Measurements from ENCODE around the gene GPSM1. TPM values are rescaled to one million over a fixed set of nuclear protein-coding genes. Genes with fewer than 3 reads are reported as not detected.

GPSM1 gene
- total RNA-seq, 1 experiment from 2014 or later, result 26.4 TPM

DNA sequence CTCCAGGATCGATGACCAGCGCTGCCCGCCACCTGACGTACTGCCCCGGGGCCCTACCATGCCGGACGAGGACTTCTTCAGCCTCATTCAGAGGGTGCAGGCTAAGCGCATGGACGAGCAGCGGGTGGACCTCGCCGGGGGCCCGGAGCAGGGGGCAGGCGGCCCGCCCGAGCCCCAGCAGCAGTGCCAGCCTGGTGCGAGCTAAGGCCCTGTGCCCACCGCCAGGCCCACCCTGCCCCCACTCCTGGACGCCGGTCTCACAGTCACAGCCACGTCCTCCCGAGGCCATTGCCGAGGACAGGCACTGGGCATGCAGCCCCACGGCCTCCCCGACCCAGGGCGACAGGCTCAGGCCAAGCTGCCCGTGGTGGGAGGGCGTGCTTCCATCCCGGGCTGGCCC is 30.7 kb downstream of the GPSM1 start:
- intact Hi-C loops (cut with micrococcal nuclease), result no loop called here
- Histone ChIP-seq H3K4me2 (ENCODE audit: low read length) (no peak overlapping the region), H3K9me3 (ENCODE audit: control insufficient read depth in 1 of 2, insufficient read depth in 1 of 2, low read depth in 1 of 2, low read length in 2 of 2) (no peaks in the 10 kb centered on the region), H3K9ac (ENCODE audit: low read length) (no peak overlapping the region), H3K79me2 (ENCODE audit: insufficient read depth, low read length) (no peaks in the 10 kb centered on the region), H3K4me1 (ENCODE audit: control insufficient read depth in 1 of 2, insufficient read depth in 2 of 2, low read length in 2 of 2) (peaks cover 14 to 31% of the 10 kb centered on the region in 2 experiments), H2AFZ (ENCODE audit: low read depth, low read length, poor library complexity, severe bottlenecking) (no peak overlapping the region), H3K27me3 (ENCODE audit: insufficient read depth, low read length) (no peaks in the 10 kb centered on the region), H3K9me2 (ENCODE audit: insufficient read depth) (no peaks in the 10 kb centered on the region), H3K4me3 (replicated peaks in 1 of 2; ENCODE audit: low read depth in 1 of 2, low read length in 2 of 2) (no peak overlapping the region), H4K20me1 (ENCODE audit: insufficient read depth) (no peaks in the 10 kb centered on the region), H3K36me3 (ENCODE audit: control insufficient read depth in 1 of 2, insufficient read depth in 2 of 2, low read length in 2 of 2) (no peaks in the 10 kb centered on the region; a peak in 1 of 4 replicates), H3K27ac (ENCODE audit: low read depth, low read length) (no peak overlapping the region)
- RAD21 ChIA-PET (ENCODE audit: low non-redundant PET in 1 of 2, low total read pairs in 2 of 2, uncharacterized antibody in 2 of 2, unreplicated experiment in 2 of 2), result no interaction called here
- DNase-seq (ENCODE audit: low read depth, low spot score), result no peak
- no peak for ATAC-seq
- CTCF ChIA-PET, result no interaction called here
- BruUV-seq (replicated peaks), result no TSS peak
- TF ChIP-seq CEBPB (IDR thresholded peaks at IDR 0.05; ENCODE audit: low read depth) (no peak), EZH2phosphoT487 (IDR thresholded peaks at IDR 0.05; ENCODE audit: borderline replicate concordance) (no peak), ZFX (IDR thresholded peaks at IDR 0.05) (no peak), JUND (IDR thresholded peaks at IDR 0.05) (no peak), POLR2A (IDR thresholded peaks at IDR 0.05; ENCODE audit: borderline replicate concordance, extremely low read depth, insufficient read depth, insufficient read length) (no peak), FOSL1 (IDR thresholded peaks at IDR 0.05; ENCODE audit: low read depth) (no peak), SIN3A (IDR thresholded peaks at IDR 0.05; ENCODE audit: low read depth) (no peak), RAD21 (IDR thresholded peaks at IDR 0.05; ENCODE audit: low read depth) (no peak)
- POLR2A ChIA-PET, result no interaction called here

GRCh38 chr9:136358888-136359287 is 31.5 kb downstream of the GPSM1 start:
- intact Hi-C loops (cut with micrococcal nuclease), result no loop called here
- no peak overlapping the region for H3K27ac ChIP-seq (ENCODE audit: low read depth, low read length)
- no peak for ATAC-seq
- no peak for DNase-seq (ENCODE audit: low read depth, low spot score)
- H3K4me3 ChIP-seq (replicated peaks in 1 of 2; ENCODE audit: low read depth in 1 of 2, low read length in 2 of 2), result no peak overlapping the region
- ChIA-PET RAD21 (ENCODE audit: low non-redundant PET in 1 of 2, low total read pairs in 2 of 2, uncharacterized antibody in 2 of 2, unreplicated experiment in 2 of 2) (no interaction called here), CTCF (no interaction called here), POLR2A (no interaction called here)
- no peak overlapping the region for H3K4me2 ChIP-seq (ENCODE audit: low read length)
- no peaks in the 10 kb centered on the region; a peak in 1 of 4 replicates for H3K36me3 ChIP-seq (ENCODE audit: control insufficient read depth in 1 of 2, insufficient read depth in 2 of 2, low read length in 2 of 2)
- no peaks in the 10 kb centered on the region for H3K27me3 ChIP-seq (ENCODE audit: insufficient read depth, low read length)
- no TSS peak for BruUV-seq (replicated peaks)
- no peaks in the 10 kb centered on the region for H3K79me2 ChIP-seq (ENCODE audit: insufficient read depth, low read length)
- H4K20me1 ChIP-seq (ENCODE audit: insufficient read depth), result no peaks in the 10 kb centered on the region
- H3K9me3 ChIP-seq (ENCODE audit: control insufficient read depth in 1 of 2, insufficient read depth in 1 of 2, low read depth in 1 of 2, low read length in 2 of 2), result no peaks in the 10 kb centered on the region
- no peaks in the 10 kb centered on the region for H3K9me2 ChIP-seq (ENCODE audit: insufficient read depth)
- TF ChIP-seq EGR1 (IDR thresholded peaks at IDR 0.05; ENCODE audit: low read depth) (no peak), TCF7L2 (IDR thresholded peaks at IDR 0.05; ENCODE audit: borderline replicate concordance, extremely low read depth, insufficient read depth, insufficient read length) (no peak), EZH2 (IDR thresholded peaks at IDR 0.05) (no peak), CEBPB (IDR thresholded peaks at IDR 0.05; ENCODE audit: low read depth) (no peak), ZBTB33 (IDR thresholded peaks at IDR 0.05; ENCODE audit: extremely low read depth, insufficient replicate concordance, low read length) (no peak), YY1 (IDR thresholded peaks at IDR 0.05; ENCODE audit: extremely low read depth, insufficient replicate concordance, low read depth, low read length) (no peak)
- TF ChIP-seq, protein P1, sequence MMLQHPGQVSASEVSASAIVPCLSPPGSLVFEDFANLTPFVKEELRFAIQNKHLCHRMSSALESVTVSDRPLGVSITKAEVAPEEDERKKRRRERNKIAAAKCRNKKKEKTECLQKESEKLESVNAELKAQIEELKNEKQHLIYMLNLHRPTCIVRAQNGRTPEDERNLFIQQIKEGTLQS (IDR thresholded peaks at IDR 0.05), result no peak
- TF ChIP-seq, protein P2, sequence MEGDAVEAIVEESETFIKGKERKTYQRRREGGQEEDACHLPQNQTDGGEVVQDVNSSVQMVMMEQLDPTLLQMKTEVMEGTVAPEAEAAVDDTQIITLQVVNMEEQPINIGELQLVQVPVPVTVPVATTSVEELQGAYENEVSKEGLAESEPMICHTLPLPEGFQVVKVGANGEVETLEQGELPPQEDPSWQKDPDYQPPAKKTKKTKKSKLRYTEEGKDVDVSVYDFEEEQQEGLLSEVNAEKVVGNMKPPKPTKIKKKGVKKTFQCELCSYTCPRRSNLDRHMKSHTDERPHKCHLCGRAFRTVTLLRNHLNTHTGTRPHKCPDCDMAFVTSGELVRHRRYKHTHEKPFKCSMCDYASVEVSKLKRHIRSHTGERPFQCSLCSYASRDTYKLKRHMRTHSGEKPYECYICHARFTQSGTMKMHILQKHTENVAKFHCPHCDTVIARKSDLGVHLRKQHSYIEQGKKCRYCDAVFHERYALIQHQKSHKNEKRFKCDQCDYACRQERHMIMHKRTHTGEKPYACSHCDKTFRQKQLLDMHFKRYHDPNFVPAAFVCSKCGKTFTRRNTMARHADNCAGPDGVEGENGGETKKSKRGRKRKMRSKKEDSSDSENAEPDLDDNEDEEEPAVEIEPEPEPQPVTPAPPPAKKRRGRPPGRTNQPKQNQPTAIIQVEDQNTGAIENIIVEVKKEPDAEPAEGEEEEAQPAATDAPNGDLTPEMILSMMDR (IDR thresholded peaks at IDR 0.05 in 2 of 3, conservative IDR thresholded peaks at IDR 0.05 in 1 of 3; ENCODE audit: borderline replicate concordance in 1 of 3, insufficient read depth in 1 of 3, low read depth in 2 of 3, low read length in 2 of 3), result no peak
- H3K4me1 ChIP-seq (ENCODE audit: control insufficient read depth in 1 of 2, insufficient read depth in 2 of 2, low read length in 2 of 2), result peaks cover 15 to 31% of the 10 kb centered on the region in 2 experiments
- no peak overlapping the region for H3K9ac ChIP-seq (ENCODE audit: low read length)
- no peak overlapping the region for H2AFZ ChIP-seq (ENCODE audit: low read depth, low read length, poor library complexity, severe bottlenecking)

All from HCT116 (cell line).